DMS114 treated with DMSO at 0.1 percent for 48 hours (cell line): ENCODE data around the gene TAL2.
"Not testable (repeated sequence)": the region's sequence is repeated elsewhere in the genome, so short reads cannot be mapped to it uniquely, and the experiment has no call there.

Source experiments
- DNase-seq: peaks from one replicate; lab custom pipeline; 2025; ENCODE audit not compliant: unreplicated experiment; lab: John Stamatoyannopoulos, UW

The TAL2 gene

GRCh38 chr9:105673850-105674387 lies 11.7 kb downstream of the TAL2 start:
- no peak for DNase-seq

- DNase-seq: no peak
These were observed 14.2 kb downstream of the TAL2 start for GRCh38 chr9:105676351-105676923.

DNA sequence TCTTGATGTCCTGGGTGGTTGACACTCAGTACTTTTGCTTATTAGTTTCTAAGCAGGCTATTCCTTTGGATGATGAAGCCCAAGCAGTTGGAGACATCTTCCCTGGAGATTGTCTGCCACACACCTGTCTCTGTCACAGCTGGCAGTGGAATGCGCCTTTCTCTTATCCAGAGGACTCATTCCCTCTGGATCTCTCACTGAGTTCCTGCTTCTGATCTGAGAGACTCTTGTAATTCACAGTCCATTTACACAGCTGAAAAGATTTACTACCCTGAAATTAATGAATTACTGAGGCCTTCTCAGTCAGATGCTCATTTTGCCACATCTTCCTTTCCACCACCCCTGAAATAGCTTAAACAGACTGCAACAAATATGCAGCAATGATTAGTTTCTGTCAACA lies 15.9 kb downstream of the TAL2 start:
- no peak for DNase-seq

- DNase-seq: no peak
These were observed 16.5 kb downstream of the TAL2 start for GRCh38 chr9:105678781-105679180.

DNA sequence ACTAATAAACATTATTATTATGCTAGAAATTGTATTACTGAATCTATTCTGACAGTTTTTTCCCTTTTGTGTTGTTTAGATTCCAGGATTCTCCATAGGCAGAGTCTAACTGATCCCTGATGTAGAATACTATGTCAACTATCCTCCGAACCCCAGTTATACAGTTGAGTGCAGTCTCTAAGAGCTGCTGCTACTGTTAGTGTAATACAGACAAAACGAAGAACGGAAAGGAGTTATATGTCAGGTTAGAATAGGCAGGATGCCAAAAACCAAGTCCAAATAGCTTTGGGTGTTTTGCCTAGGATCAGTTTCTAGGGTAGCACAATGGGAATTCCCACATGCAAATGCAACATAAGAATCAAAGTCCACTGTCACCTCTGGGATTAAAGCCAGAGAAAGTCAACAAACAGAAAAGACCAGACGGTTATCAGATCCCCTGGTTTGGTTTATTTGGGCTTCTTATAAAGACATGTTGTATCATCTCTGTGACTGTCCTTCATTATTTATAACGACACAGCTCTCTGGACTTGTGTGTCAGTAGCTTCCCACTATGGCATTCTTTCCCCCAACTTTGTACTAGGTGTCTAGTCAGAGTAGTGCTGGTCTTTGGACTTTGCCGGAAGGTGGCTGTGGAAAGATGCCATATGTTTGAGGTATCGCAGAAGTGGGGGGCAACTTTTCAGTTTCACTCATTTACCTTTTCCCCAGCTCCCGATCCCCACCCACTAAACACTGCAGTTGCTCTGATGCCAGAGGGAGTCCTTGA lies 17.2 kb downstream of the TAL2 start:
- DNase-seq: no peak

- DNase-seq: no peak
These were observed 19.1 kb downstream of the TAL2 start for GRCh38 chr9:105681313-105681712.

GRCh38 chr9:105681724-105682123 lies 19.5 kb downstream of the TAL2 start:
- no peak for DNase-seq

- DNase-seq: no peak
These were observed 21.5 kb downstream of the TAL2 start for GRCh38 chr9:105683688-105684275.

DNA sequence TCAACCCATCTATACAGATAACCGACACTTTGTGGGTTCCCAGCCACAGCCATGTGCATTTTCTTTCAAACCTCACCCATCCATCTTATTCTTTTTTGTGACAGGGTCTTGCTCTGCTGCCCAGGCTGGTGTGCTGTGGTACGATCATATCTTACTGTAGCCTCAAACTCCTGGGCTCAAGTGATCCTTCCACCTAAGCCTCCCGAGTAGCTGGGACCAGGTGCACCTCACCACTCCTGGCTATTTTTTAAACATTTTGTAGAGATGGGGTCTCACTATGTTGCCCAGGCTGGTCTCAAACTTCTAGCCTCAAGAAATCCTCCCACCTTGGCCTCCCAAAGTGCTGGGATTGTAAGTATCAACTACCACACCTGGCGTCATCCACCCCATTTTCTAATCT lies 24.7 kb downstream of the TAL2 start:
- DNase-seq: no peak

DNA sequence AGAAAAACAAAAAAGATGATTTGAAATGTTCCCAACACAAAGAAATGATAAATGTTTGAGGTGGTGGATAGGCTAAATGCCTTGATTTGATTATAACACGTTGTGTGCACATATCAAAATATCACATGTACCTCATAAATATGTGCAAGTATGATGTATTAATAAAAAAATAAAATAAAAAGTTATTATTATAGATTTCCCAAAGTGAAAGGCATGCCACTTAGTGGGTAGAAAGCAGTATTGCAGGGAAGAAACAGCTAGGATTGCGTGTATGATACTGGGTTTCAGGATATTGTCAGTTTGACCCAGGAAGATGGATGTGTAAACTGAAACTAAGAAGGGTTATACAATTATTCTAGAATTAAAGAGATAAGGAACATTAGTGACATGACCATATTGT lies 28.5 kb downstream of the TAL2 start:
- DNase-seq: peak; percentile 2

DNA sequence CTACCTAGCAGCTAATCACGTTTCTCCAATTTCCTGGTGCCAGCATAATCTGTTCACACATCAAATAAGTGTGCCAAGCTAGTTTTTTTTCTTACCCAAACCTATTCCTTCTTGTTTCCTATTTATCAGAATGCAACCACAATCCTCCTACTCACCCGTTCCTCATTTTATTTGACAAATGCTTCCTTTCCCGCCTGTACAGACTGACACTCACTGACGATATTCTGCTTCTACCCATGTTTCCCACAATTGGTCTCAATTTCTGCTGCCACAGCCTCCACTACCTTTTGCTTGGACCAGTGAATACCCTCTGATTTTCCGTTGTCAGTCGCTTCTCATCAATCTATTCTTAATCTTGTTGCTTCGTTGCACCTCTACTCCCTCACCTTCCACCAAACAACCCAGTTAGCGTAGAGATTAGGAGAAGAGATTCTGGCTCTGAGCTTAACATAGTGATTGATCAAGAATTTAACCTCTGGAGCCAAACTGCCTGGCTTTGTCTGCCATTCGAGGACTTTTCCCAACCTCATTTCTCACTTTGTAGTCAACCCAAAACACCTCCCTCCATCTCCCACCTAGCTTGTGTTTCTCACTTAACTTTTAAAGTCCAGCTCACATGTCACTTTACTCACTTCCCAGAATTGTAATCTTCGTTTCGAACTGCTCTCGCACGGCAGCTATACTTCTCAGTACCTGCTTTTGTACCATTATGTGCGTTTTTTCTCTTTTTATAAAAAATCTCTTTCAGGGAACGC lies 31.4 kb downstream of the TAL2 start:
- DNase-seq: peak; percentile 30

DNA sequence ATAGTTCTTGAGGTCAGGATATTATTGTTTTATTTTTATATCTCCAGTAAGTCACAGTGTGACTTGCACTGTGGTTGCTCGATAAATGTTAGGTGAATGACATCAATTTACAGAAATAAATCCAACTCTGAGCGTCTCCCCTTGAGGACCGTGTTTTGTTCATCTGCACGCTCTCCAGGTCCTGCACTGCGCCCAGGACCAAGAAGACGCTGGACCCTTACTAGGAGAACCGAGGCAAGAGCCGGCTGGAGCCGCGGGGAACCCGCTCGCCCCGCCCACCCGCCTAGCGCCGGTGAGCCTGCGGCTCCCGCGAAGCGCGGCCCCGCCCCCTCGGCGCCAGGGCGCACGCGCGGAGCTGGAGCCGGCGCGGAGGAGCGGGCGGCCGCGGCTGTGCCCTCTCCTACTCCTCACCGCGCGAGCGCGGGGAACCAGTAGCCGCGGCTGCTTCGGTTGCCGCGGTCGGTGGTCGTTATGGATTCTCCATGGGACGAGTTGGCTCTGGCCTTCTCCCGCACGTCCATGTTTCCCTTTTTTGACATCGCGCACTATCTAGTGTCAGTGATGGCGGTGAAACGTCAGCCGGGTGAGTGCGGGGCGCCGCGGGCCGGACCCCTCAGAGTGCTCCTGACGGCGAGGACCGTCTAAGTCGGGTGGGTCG lies 32.1 kb downstream of the TAL2 start, which contains the start of gene TMEM38B:
Gene TMEM38B, plus strand, starts transcription at position 352 of the 658 bp plus-strand sequence. Its CDS starts 120 bp downstream, at position 472.
- peak; percentile 36 for DNase-seq

- DNase-seq: peak; percentile 23
These were observed 32.8 kb downstream of the TAL2 start for GRCh38 chr9:105694848-105695581.

- no peak for DNase-seq
These were observed 34.0 kb downstream of the TAL2 start for GRCh38 chr9:105696219-105696793.

- no peak for DNase-seq
These were observed 35.6 kb downstream of the TAL2 start for GRCh38 chr9:105697871-105698270.

DNA sequence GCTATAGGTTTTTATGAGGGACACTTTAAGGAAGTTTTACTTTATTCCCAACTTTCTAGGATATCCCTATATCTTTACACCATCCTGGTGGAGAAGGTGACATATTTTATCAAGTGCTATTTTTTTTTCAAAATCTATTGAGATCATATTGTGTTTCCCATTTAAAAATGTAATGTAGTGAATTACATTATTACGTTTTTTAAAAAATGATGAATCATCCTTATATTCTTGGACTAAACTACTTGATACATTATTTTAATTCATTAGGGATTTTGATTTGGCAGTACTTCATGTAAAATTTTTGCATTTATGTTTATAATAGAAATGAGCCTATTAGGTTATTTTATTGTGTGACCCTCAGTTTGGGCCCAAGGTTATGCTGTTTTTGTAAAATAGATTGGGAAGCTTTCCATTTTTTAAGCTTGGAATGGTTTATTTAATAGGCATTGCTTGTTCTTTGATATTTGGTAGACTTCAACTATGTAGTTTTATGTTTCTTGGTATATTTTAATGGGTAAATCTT lies 36.2 kb downstream of the TAL2 start:
- no peak for DNase-seq

DNA sequence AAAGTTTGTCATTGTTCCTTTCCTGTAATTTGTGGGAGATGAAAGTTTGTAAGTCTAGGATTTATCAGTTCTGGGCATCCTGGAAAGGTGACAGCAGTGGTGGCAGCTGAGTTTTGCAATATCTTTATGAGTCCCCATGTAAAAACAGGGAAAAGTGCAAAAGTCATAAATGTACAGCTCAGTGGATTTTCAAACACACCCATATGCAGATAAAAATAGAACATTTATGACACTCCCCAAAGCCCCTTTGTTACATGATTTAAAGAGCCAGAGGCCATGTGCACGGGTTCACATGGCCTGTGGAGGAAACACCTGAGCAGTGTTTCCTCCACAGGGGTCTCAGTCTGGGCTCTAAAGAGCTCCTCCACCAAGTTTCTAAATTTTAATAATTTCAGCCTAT lies 38.4 kb downstream of the TAL2 start:
- DNase-seq: no peak

DNA sequence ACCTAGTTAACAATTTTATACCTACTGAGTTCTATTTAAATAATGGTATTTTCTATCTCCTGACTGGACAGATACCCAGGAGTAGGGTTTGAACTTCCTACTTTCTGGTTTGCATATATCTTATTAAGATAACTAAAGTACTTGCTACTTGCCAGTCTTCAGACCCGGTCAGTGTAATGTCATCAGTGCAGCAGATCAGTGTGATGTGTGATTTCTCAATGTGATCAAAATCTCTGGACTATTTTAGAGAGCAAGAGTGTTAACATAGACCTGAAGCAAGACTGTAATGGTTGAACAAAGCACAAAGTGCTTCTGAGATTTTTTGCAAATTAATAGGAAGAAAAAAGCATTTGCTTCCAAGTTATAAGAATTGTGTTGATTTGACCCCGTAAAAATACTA lies 38.9 kb downstream of the TAL2 start:
- no peak for DNase-seq

- DNase-seq: no peak
These were observed 40.0 kb downstream of the TAL2 start for GRCh38 chr9:105702207-105702606.

- not testable (repeated sequence) for DNase-seq
These were observed 41.4 kb downstream of the TAL2 start for GRCh38 chr9:105703638-105704037.
